Measurements from ENCODE around the gene IFT43. TPM values are rescaled to one million over a fixed set of nuclear protein-coding genes. Genes with fewer than 3 reads are reported as not detected.
A peak's percentile ranks its signal among the peaks of the same experiment; 100 is the strongest.

Gene IFT43
- total and polyA plus RNA-seq, 2 experiments from 2014 or later, result 56.8 to 76.6 TPM

DNA sequence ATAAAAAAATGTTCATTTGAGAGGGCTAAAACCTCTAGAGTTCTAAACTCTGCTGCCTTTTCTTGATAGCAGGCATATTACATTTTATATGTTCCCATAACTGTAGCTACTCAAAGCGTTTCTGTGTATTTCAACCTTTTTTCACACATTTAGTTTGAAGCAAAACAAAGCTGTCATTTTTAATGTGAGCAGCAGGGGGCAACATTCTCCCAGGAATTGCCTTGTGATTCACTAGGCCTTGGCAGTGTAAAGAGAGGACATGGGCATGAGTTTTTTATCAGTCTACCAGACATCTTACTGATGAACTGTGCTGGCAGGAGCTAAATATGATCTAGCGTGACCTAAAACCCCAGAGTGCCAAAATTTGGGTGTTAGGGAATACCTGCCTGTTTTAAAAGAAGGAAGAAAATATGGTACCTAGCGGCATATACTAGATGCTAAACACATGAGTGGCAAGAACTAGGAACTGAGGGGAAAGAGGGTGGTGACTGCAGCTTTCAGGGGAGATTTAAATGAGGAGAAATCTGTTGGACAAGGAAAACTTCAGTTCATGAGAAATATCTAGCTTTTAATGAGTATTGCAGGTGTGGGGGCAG, 65.3 kb downstream of the IFT43 start:
- no peaks in the 10 kb centered on the region for H3K27me3 ChIP-seq

GRCh38 chr14:76051717-76052465, 66.3 kb downstream of the IFT43 start:
- no peak overlapping the region for H3K4me3 ChIP-seq
- H3K36me3 ChIP-seq, result no peaks in the 10 kb centered on the region
- TF ChIP-seq CTCF (IDR thresholded peaks at IDR 0.05; ENCODE audit: low read depth, low read length), result no peak
- no peak for DNase-seq (ENCODE audit: low read depth in 1 of 2, low spot score in 1 of 2)
- no peaks in the 10 kb centered on the region for H3K9me3 ChIP-seq (ENCODE audit: low read depth)
- no peaks in the 10 kb centered on the region for H3K4me1 ChIP-seq (ENCODE audit: low read depth)
- no peak overlapping the region for H3K27ac ChIP-seq
- H3K27me3 ChIP-seq, result no peaks in the 10 kb centered on the region

More for the DNA sequence above, 65.3 kb downstream of the IFT43 start:
- Histone ChIP-seq H3K36me3 (no peaks in the 10 kb centered on the region), H3K4me1 (ENCODE audit: low read depth) (no peaks in the 10 kb centered on the region), H3K9me3 (ENCODE audit: low read depth) (no peaks in the 10 kb centered on the region), H3K27ac (no peak overlapping the region), H3K4me3 (no peak overlapping the region)
- peak; percentile 67 for TF ChIP-seq CTCF (IDR thresholded peaks at IDR 0.05; ENCODE audit: low read depth, low read length)
- peak; percentile 63 to 76 for DNase-seq (ENCODE audit: low read depth in 1 of 2, low spot score in 1 of 2)

DNA sequence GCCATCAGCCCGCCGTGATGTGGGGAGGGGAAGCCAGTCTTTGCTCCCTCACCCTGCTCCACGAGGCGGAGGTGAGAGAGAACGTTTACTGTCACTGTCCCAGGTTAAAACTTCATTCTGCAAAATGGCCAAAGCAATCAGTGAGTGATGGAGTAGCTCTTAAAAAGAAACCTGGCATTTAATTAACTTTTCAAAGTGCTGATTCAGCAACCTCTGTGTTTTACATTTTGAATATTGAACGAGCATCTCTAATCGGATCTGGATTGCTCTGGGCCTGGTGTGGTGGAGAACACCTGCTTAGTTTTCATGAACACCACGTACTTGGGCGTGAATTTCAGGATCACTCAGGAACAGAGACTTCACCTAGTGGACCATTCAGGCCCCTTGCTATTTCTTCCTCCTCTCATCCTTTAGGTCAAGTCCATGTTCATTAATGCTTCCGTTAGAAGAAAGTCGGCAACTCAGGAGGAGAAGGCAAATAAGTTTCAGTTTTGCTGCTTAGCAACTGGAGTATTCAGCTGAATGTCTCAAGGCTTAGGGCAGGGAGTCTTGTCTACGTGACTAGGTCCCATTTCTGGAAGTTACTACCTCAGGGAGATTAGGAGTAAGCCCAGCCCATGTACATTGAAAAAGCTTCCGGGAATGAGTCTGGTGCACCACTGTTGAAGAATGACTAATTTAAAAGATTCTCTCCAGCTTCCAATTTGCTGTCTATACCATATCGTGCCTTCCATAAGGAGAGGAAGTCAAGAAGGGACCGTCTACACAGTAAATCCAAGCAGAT, 68.2 kb downstream of the IFT43 start:
- DNase-seq (ENCODE audit: low read depth in 1 of 2, low spot score in 1 of 2), result no peak
- H3K27ac ChIP-seq, result no peak overlapping the region
- H3K4me3 ChIP-seq, result no peak overlapping the region
- no peaks in the 10 kb centered on the region for H3K4me1 ChIP-seq (ENCODE audit: low read depth)
- H3K27me3 ChIP-seq, result no peaks in the 10 kb centered on the region
- no peaks in the 10 kb centered on the region for H3K9me3 ChIP-seq (ENCODE audit: low read depth)
- no peaks in the 10 kb centered on the region for H3K36me3 ChIP-seq
- TF ChIP-seq CTCF (IDR thresholded peaks at IDR 0.05; ENCODE audit: low read depth, low read length), result no peak

GRCh38 chr14:76055330-76055729, 69.8 kb downstream of the IFT43 start:
- TF ChIP-seq CTCF (IDR thresholded peaks at IDR 0.05; ENCODE audit: low read depth, low read length), result no peak
- no peak overlapping the region for H3K4me3 ChIP-seq
- H3K27ac ChIP-seq, result no peak overlapping the region
- H3K27me3 ChIP-seq, result no peaks in the 10 kb centered on the region
- H3K36me3 ChIP-seq, result no peaks in the 10 kb centered on the region
- no peaks in the 10 kb centered on the region for H3K9me3 ChIP-seq (ENCODE audit: low read depth)
- H3K4me1 ChIP-seq (ENCODE audit: low read depth), result no peaks in the 10 kb centered on the region
- no peak for DNase-seq (ENCODE audit: low read depth in 1 of 2, low spot score in 1 of 2)

DNA sequence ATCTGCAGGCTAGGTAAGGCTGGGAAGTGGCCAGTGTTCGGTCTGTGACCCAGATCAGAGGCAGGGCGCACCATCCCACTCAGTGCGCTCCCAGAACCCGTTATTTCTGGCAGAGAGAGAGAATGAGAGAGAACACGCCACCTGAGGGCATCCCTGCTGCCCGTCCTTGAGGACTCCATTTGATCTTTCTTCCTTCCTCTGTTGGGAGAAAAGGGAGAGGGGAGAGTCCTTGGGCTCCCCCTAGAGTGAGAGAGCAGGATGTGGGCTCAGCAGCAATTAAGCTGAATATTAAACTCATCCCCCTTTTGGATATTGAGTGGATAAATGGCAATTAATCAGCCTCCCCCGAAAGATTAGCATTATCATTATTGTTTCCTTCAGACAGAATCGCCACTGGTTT, 70.6 kb downstream of the IFT43 start:
- Histone ChIP-seq H3K4me3 (no peak overlapping the region), H3K36me3 (no peaks in the 10 kb centered on the region), H3K4me1 (ENCODE audit: low read depth) (no peaks in the 10 kb centered on the region), H3K9me3 (ENCODE audit: low read depth) (no peaks in the 10 kb centered on the region), H3K27ac (no peak overlapping the region), H3K27me3 (no peaks in the 10 kb centered on the region)
- peak; percentile 59 for TF ChIP-seq CTCF (IDR thresholded peaks at IDR 0.05; ENCODE audit: low read depth, low read length)
- peak in 1 of 2 donors; percentile 19 for DNase-seq (ENCODE audit: low read depth in 1 of 2, low spot score in 1 of 2)

Measured in cardiac muscle cell (in vitro differentiated cells and primary cell).